WERI-Rb-1 (cell line): Measurements from ENCODE around the gene TUBB3.
A peak's percentile ranks its signal among the peaks of the same experiment; 100 is the strongest.

Experiments
- DNase-seq: peaks from one replicate; pipeline ENCODE4 v3.0.0-alpha.2; 2020
- H3K27ac ChIP-seq: fragments of 250-450 bp; sonication (Bioruptor Pico); 2 replicates; pipeline ENCODE4 v1.5.1; 2020; ENCODE audit warnings: mild to moderate bottlenecking, moderate library complexity
- H3K27me3 ChIP-seq: fragments of 250-450 bp; sonication (Bioruptor Pico); 2 replicates; pipeline ENCODE4 v1.5.1; 2021; ENCODE audit warnings: mild to moderate bottlenecking, low read depth, moderate library complexity; ENCODE audit not compliant: insufficient read depth, severe bottlenecking
- H3K36me3 ChIP-seq: fragments of 250-450 bp; sonication (Bioruptor Pico); 2 replicates; pipeline ENCODE4 v1.5.1; 2020; ENCODE audit warnings: mild to moderate bottlenecking, moderate library complexity
- H3K4me3 ChIP-seq: 2 replicates; pipeline ENCODE4 v1.5.1; 2011; ENCODE audit warnings: low read depth, mild to moderate bottlenecking, control low read depth, low read length
- H3K9me3 ChIP-seq: fragments of 250-450 bp; sonication (Bioruptor Pico); 2 replicates; pipeline ENCODE4 v1.5.1; 2021; ENCODE audit warnings: mild to moderate bottlenecking, moderate library complexity; ENCODE audit not compliant: severe bottlenecking
- CTCF ChIP-seq: IDR thresholded peaks from 2 replicates; pipeline ENCODE4 v1.5.1; 2011; ENCODE audit warnings: low read depth, mild to moderate bottlenecking, control low read depth, inconsistent platforms, low read length

Gene TUBB3

GRCh38 chr16:89949121-89949742 lies 26.1 kb downstream of the TUBB3 start:
- no peak for DNase-seq
- H3K27ac ChIP-seq = no peak overlapping the region
- no peaks in the 10 kb centered on the region for H3K9me3 ChIP-seq
- H3K36me3 ChIP-seq = no peaks in the 10 kb centered on the region
- H3K27me3 ChIP-seq = no peaks in the 10 kb centered on the region
- no peak for TF ChIP-seq CTCF
- H3K4me3 ChIP-seq = peak overlapping the region; percentile 40

GRCh38 chr16:89949756-89950155 lies 26.6 kb downstream of the TUBB3 start:
- DNase-seq = no peak
- H3K27me3 ChIP-seq = no peaks in the 10 kb centered on the region
- H3K4me3 ChIP-seq = no peak overlapping the region
- no peaks in the 10 kb centered on the region for H3K36me3 ChIP-seq
- no peak overlapping the region for H3K27ac ChIP-seq
- no peaks in the 10 kb centered on the region for H3K9me3 ChIP-seq
- no peak for TF ChIP-seq CTCF

- no peak for TF ChIP-seq CTCF
- Histone ChIP-seq H3K27ac (no peak overlapping the region), H3K9me3 (no peaks in the 10 kb centered on the region), H3K27me3 (no peaks in the 10 kb centered on the region), H3K36me3 (no peaks in the 10 kb centered on the region), H3K4me3 (no peak overlapping the region)
- no peak for DNase-seq
Measured at GRCh38 chr16:89951509-89951908, 28.4 kb downstream of the TUBB3 start.

- TF ChIP-seq CTCF = no peak
- Histone ChIP-seq H3K36me3 (no peaks in the 10 kb centered on the region), H3K9me3 (no peaks in the 10 kb centered on the region), H3K27me3 (no peaks in the 10 kb centered on the region), H3K4me3 (no peak overlapping the region), H3K27ac (no peak overlapping the region)
- DNase-seq = no peak
Measured at GRCh38 chr16:89952049-89952448, 28.9 kb downstream of the TUBB3 start.

- H3K4me3 ChIP-seq = no peak overlapping the region
- no peaks in the 10 kb centered on the region for H3K27me3 ChIP-seq
- no peak for DNase-seq
- no peak for TF ChIP-seq CTCF
- H3K36me3 ChIP-seq = no peaks in the 10 kb centered on the region
- H3K9me3 ChIP-seq = no peaks in the 10 kb centered on the region
- H3K27ac ChIP-seq = no peak overlapping the region
Measured at GRCh38 chr16:89952551-89952950, 29.4 kb downstream of the TUBB3 start.
